ENCODE data around the gene EBP.

- TF ChIP-seq CTCF (IDR thresholded peaks at IDR 0.05) (no peak), POLR2A (IDR thresholded peaks at IDR 0.05) (no peak), EP300 (IDR thresholded peaks at IDR 0.05) (no peak), POLR2AphosphoS5 (IDR thresholded peaks at IDR 0.05) (no peak)
These were observed 43.5 kb upstream of the EBP start for GRCh38 chrX:48477960-48478755.

Data from stomach (tissue), 4 donors.